T-helper 17 cell (primary cell): ENCODE data around the gene NNT. TPM values are rescaled to one million over a fixed set of nuclear protein-coding genes. Genes with fewer than 3 reads are reported as not detected.
A peak's percentile ranks its signal among the peaks of the same experiment; 100 is the strongest.
"Not testable (repeated sequence)": the region's sequence is repeated elsewhere in the genome, so short reads cannot be mapped to it uniquely, and the experiment has no call there.

ENCODE experiments used
- ATAC-seq: fragments of 150-1000 bp; cut with Tn5 transposase; 2 replicates; pipeline ENCODE4 v1.10.0; 2021; ENCODE audit warnings: mild to moderate bottlenecking, moderate library complexity
- DNase-seq, 3 donors: peaks; one replicate each; pipeline versions ENCODE4 v3.0.0 to v3.0.0-alpha.2; 2020 to 2021
- H3K9me3 ChIP-seq: one replicate; pipeline ENCODE4 v1.7.0; 2013; ENCODE audit warnings: low read length, mild to moderate bottlenecking; ENCODE audit not compliant: control insufficient read depth, poor library complexity, severe bottlenecking
- H3K27ac Mint-ChIP-seq: one replicate; pipeline ENCODE4 v1.8.0; 2022; ENCODE audit warnings: mild to moderate bottlenecking, moderate library complexity, mixed read lengths
- H3K27me3 Mint-ChIP-seq: one replicate; pipeline ENCODE4 v1.8.0; 2022; ENCODE audit warnings: mixed read lengths
- H3K36me3 Mint-ChIP-seq: one replicate; pipeline ENCODE4 v1.8.0; 2022; ENCODE audit warnings: low read depth, mixed read lengths
- H3K4me1 Mint-ChIP-seq: one replicate; pipeline ENCODE4 v1.8.0; 2022; ENCODE audit warnings: mild to moderate bottlenecking, mixed read lengths
- H3K4me3 Mint-ChIP-seq: one replicate; pipeline ENCODE4 v1.8.0; 2022; ENCODE audit warnings: mild to moderate bottlenecking, moderate library complexity, mixed read lengths
- total RNA-seq, 4 donors: library from RNA in 2 of 4; stranded (reverse) in 2 of 4; gene quantifications; one replicate each; pipeline ENCODE4 v1.2.3 and lab custom pipeline; 2022 to 2026

Gene NNT
- total RNA-seq (10 to 100 TPM; 42.6 to 49.5 TPM), total RNA-seq (lab: John Stamatoyannopoulos, UW) (73.9 to 85.8 reads per million in 2 donors)

- H3K4me3 Mint-ChIP-seq: peak within 1 kb of the TSS; percentile 99
- no peaks in the 10 kb centered on the region for H3K27me3 Mint-ChIP-seq
- peak; percentile 85 for ATAC-seq
- H3K4me1 Mint-ChIP-seq: peaks cover 41% of the 10 kb centered on the region
- H3K9me3 ChIP-seq: no peaks in the 10 kb centered on the region
- H3K27ac Mint-ChIP-seq: peak within 1 kb of the TSS; percentile 98
- peaks cover 3% of the 10 kb centered on the region for H3K36me3 Mint-ChIP-seq
- DNase-seq: peak; percentile 69 to 79 (median 75)
Observed at GRCh38 chr5:43602461-43603343, at the start of gene NNT. NNT (plus strand) TSS chr5:43603180; CDS start chr5:43609196, 6,016 bp downstream.

- no peaks in the 10 kb centered on the region for H3K9me3 ChIP-seq
- Mint-ChIP-seq H3K27me3 (no peaks in the 10 kb centered on the region), H3K4me1 (peaks cover 13% of the 10 kb centered on the region), H3K27ac (no peak overlapping the region), H3K4me3 (no peak overlapping the region), H3K36me3 (peaks cover 2% of the 10 kb centered on the region)
- DNase-seq: no peak
- no peak for ATAC-seq
Observed at GRCh38 chr5:43553381-43553780, 49.6 kb upstream of the NNT start.

GRCh38 chr5:43554497-43554896, 48.5 kb upstream of the NNT start:
- no peak for DNase-seq
- no peak for ATAC-seq
- Mint-ChIP-seq H3K27ac (no peak overlapping the region), H3K4me1 (peaks cover 13% of the 10 kb centered on the region), H3K36me3 (peaks cover 2% of the 10 kb centered on the region), H3K27me3 (no peaks in the 10 kb centered on the region), H3K4me3 (no peak overlapping the region)
- no peaks in the 10 kb centered on the region for H3K9me3 ChIP-seq

GRCh38 chr5:43555895-43556606, 46.9 kb upstream of the NNT start:
- Mint-ChIP-seq H3K27me3 (peaks cover 5% of the 10 kb centered on the region), H3K4me3 (peak overlapping the region; percentile 90), H3K4me1 (peaks cover 9% of the 10 kb centered on the region), H3K27ac (no peak overlapping the region), H3K36me3 (no peaks in the 10 kb centered on the region)
- H3K9me3 ChIP-seq: no peaks in the 10 kb centered on the region
- peak in 2 of 3 donors; percentile 34 to 43 for DNase-seq
- no peak for ATAC-seq

- H3K27me3 Mint-ChIP-seq, H3K27ac Mint-ChIP-seq, H3K36me3 Mint-ChIP-seq, DNase-seq, H3K9me3 ChIP-seq: not testable (repeated sequence)
- ATAC-seq: peak; percentile 47
- peak overlapping the region; percentile 90 for H3K4me3 Mint-ChIP-seq
- peaks cover 11% of the 10 kb centered on the region for H3K4me1 Mint-ChIP-seq
Observed at GRCh38 chr5:43556607-43556856, 46.4 kb upstream of the NNT start.

- DNase-seq (peak; percentile 75 to 78 (median 77)), ATAC-seq (peak; percentile 87)
- no peaks in the 10 kb centered on the region for H3K9me3 ChIP-seq
- peaks cover 2% of the 10 kb centered on the region for H3K36me3 Mint-ChIP-seq
- peaks cover 14% of the 10 kb centered on the region for H3K27me3 Mint-ChIP-seq
- peaks cover 11% of the 10 kb centered on the region for H3K4me1 Mint-ChIP-seq
- H3K27ac Mint-ChIP-seq: peak within 1 kb of the TSS; percentile 96
- peak within 1 kb of the TSS; percentile 90 for H3K4me3 Mint-ChIP-seq
Observed at GRCh38 chr5:43556857-43557542, 46.0 kb upstream of the NNT start, which contains the start of gene PAIP1. PAIP1 (minus strand) TSS chr5:43557077; CDS start chr5:43556846, 231 bp downstream.

GRCh38 chr5:43560128-43560527, 42.9 kb upstream of the NNT start:
- peak overlapping the region; percentile 31 for H3K4me3 Mint-ChIP-seq
- H3K36me3 Mint-ChIP-seq: peaks cover 6% of the 10 kb centered on the region
- no peaks in the 10 kb centered on the region for H3K9me3 ChIP-seq
- H3K27ac Mint-ChIP-seq: no peak overlapping the region
- no peak for DNase-seq
- H3K4me1 Mint-ChIP-seq: peaks cover 9% of the 10 kb centered on the region
- H3K27me3 Mint-ChIP-seq: peaks cover 30% of the 10 kb centered on the region
- no peak for ATAC-seq

- no peak for ATAC-seq
- H3K36me3 Mint-ChIP-seq: peaks cover 6% of the 10 kb centered on the region
Observed at GRCh38 chr5:43561356-43561755, 41.6 kb upstream of the NNT start.

GRCh38 chr5:43563321-43563720, 39.7 kb upstream of the NNT start:
- ATAC-seq (no peak), DNase-seq (no peak)
- Mint-ChIP-seq H3K4me1 (peaks cover 3% of the 10 kb centered on the region), H3K27me3 (peaks cover 30% of the 10 kb centered on the region), H3K4me3 (no peak overlapping the region), H3K27ac (no peak overlapping the region), H3K36me3 (peaks cover 6% of the 10 kb centered on the region)
- no peaks in the 10 kb centered on the region for H3K9me3 ChIP-seq

More at GRCh38 chr5:43561356-43561755, 41.6 kb upstream of the NNT start:
- H3K9me3 ChIP-seq: no peaks in the 10 kb centered on the region
- H3K4me1 Mint-ChIP-seq: peaks cover 9% of the 10 kb centered on the region
- peaks cover 30% of the 10 kb centered on the region for H3K27me3 Mint-ChIP-seq
- no peak for DNase-seq
- no peak overlapping the region for H3K4me3 Mint-ChIP-seq
- H3K27ac Mint-ChIP-seq: no peak overlapping the region

- peaks cover 3% of the 10 kb centered on the region for H3K4me1 Mint-ChIP-seq
- ATAC-seq (no peak), DNase-seq (no peak)
- no peak overlapping the region for H3K4me3 Mint-ChIP-seq
- peaks cover 30% of the 10 kb centered on the region for H3K27me3 Mint-ChIP-seq
- peaks cover 6% of the 10 kb centered on the region for H3K36me3 Mint-ChIP-seq
- H3K27ac Mint-ChIP-seq: no peak overlapping the region
- no peaks in the 10 kb centered on the region for H3K9me3 ChIP-seq
Observed at GRCh38 chr5:43564289-43564850, 38.6 kb upstream of the NNT start.

GRCh38 chr5:43565043-43565442, 37.9 kb upstream of the NNT start:
- ATAC-seq: no peak
- Mint-ChIP-seq H3K27me3 (peaks cover 30% of the 10 kb centered on the region), H3K36me3 (peaks cover 6% of the 10 kb centered on the region), H3K4me3 (no peak overlapping the region), H3K4me1 (peaks cover 3% of the 10 kb centered on the region), H3K27ac (no peak overlapping the region)
- DNase-seq: no peak
- H3K9me3 ChIP-seq: no peaks in the 10 kb centered on the region

GRCh38 chr5:43567967-43568366, 35.0 kb upstream of the NNT start:
- Mint-ChIP-seq H3K36me3 (peaks cover 3% of the 10 kb centered on the region), H3K4me1 (no peaks in the 10 kb centered on the region), H3K27me3 (peaks cover 6% of the 10 kb centered on the region), H3K4me3 (no peak overlapping the region), H3K27ac (no peak overlapping the region)
- no peak for ATAC-seq
- H3K9me3 ChIP-seq: no peaks in the 10 kb centered on the region
- no peak for DNase-seq

GRCh38 chr5:43569236-43569746, 33.7 kb upstream of the NNT start:
- no peak overlapping the region for H3K4me3 Mint-ChIP-seq
- ATAC-seq (no peak), DNase-seq (no peak)
- H3K4me1 Mint-ChIP-seq: no peaks in the 10 kb centered on the region
- H3K27ac Mint-ChIP-seq: no peak overlapping the region
- H3K9me3 ChIP-seq: no peaks in the 10 kb centered on the region
- H3K27me3 Mint-ChIP-seq: no peaks in the 10 kb centered on the region
- H3K36me3 Mint-ChIP-seq: no peaks in the 10 kb centered on the region
